ENCODE data around the gene LHX2. TPM values are rescaled to one million over a fixed set of nuclear protein-coding genes. Genes with fewer than 3 reads are reported as not detected.

LHX2 gene
- total RNA-seq, 1 experiment from 2014 or later: not detected

- no peak for DNase-seq
- H3K4me1 Mint-ChIP-seq: peaks cover 0 to 9% of the 10 kb centered on the region in 2 experiments; a peak in 2 of 4 replicates
- Histone ChIP-seq H4K20me1 (ENCODE audit: control insufficient read depth, insufficient read depth, insufficient read length) (no peaks in the 10 kb centered on the region), H2BK120ac (ENCODE audit: low read depth, low read length, poor library complexity, severe bottlenecking) (no peak overlapping the region), H3K9ac (ENCODE audit: extremely low read depth, insufficient read length, low read length) (no peak overlapping the region), H2BK15ac (ENCODE audit: low read depth, low read length) (no peak overlapping the region), H3K27ac (ENCODE audit: insufficient read length, low read depth, low read length) (no peak overlapping the region), H3T11ph (ENCODE audit: low read length) (no peak overlapping the region), H3K14ac (ENCODE audit: insufficient read depth, low read length) (no peak overlapping the region), H3K56ac (ENCODE audit: insufficient read length, low read depth, low read length) (no peak overlapping the region), H2AFZ (ENCODE audit: low read length) (no peak overlapping the region), H3K4ac (ENCODE audit: low read depth, low read length) (no peak overlapping the region), H4K91ac (ENCODE audit: insufficient read length, low read depth, low read length) (no peak overlapping the region), H3K23ac (ENCODE audit: insufficient read length, low read depth, low read length) (no peak overlapping the region), H2BK12ac (ENCODE audit: insufficient read length, low read depth, low read length) (no peak overlapping the region), H3K27me3 (ENCODE audit: insufficient read depth, low read length) (peaks cover 8% of the 10 kb centered on the region; the same call in 1 of the 2 replicates), H4K5ac (ENCODE audit: insufficient read length, low read depth, low read length) (no peak overlapping the region), H3K79me2 (ENCODE audit: insufficient read depth, low read length) (no peaks in the 10 kb centered on the region), H3K18ac (ENCODE audit: insufficient read length, low read depth, low read length) (no peak overlapping the region), H2BK20ac (ENCODE audit: low read depth, low read length, poor library complexity, severe bottlenecking) (no peak overlapping the region), H2BK5ac (ENCODE audit: insufficient read length, low read length) (no peak overlapping the region), H4K8ac (replicated peaks; ENCODE audit: insufficient read length, low read depth, low read length) (no peak overlapping the region), H3K4me1 (ENCODE audit: insufficient read depth, low read length) (no peaks in the 10 kb centered on the region), H3K79me1 (ENCODE audit: insufficient read depth, low read depth, low read length, poor library complexity, severe bottlenecking) (no peaks in the 10 kb centered on the region), H3K9me3 (ENCODE audit: control insufficient read depth, low read depth, low read length) (no peaks in the 10 kb centered on the region), H3K23me2 (ENCODE audit: insufficient read length, low read depth, low read length, poor library complexity, severe bottlenecking) (peaks cover 4% of the 10 kb centered on the region), H3K4me2 (ENCODE audit: insufficient read depth, insufficient read length, low read length) (no peak overlapping the region), H2AK5ac (ENCODE audit: insufficient read length, low read length) (no peak overlapping the region)
- H3K36me3 Mint-ChIP-seq (ENCODE audit: insufficient read depth in 1 of 3, low read depth in 3 of 3): no peaks in the 10 kb centered on the region
- no peaks in the 10 kb centered on the region for H3K9me3 Mint-ChIP-seq
- no peak overlapping the region; a peak in 1 of 7 replicates for H3K27ac Mint-ChIP-seq
- TF ChIP-seq, protein P1, sequence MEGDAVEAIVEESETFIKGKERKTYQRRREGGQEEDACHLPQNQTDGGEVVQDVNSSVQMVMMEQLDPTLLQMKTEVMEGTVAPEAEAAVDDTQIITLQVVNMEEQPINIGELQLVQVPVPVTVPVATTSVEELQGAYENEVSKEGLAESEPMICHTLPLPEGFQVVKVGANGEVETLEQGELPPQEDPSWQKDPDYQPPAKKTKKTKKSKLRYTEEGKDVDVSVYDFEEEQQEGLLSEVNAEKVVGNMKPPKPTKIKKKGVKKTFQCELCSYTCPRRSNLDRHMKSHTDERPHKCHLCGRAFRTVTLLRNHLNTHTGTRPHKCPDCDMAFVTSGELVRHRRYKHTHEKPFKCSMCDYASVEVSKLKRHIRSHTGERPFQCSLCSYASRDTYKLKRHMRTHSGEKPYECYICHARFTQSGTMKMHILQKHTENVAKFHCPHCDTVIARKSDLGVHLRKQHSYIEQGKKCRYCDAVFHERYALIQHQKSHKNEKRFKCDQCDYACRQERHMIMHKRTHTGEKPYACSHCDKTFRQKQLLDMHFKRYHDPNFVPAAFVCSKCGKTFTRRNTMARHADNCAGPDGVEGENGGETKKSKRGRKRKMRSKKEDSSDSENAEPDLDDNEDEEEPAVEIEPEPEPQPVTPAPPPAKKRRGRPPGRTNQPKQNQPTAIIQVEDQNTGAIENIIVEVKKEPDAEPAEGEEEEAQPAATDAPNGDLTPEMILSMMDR (conservative IDR thresholded peaks at IDR 0.05): no peak
- no CpG with 5 or more reads among the region's 16 CpGs for WGBS (ENCODE audit: extremely low coverage, insufficient read length, low lambda C conversion rate)
- no peak overlapping the region for H3K4me3 Mint-ChIP-seq
- peaks cover 92% of the 10 kb centered on the region for H3K27me3 Mint-ChIP-seq (ENCODE audit: low read depth)
Observed at GRCh38 chr9:124030969-124031451, 19.4 kb downstream of the LHX2 start.

Measured in H9 (cell line).